ENCODE data around the gene GNAT2.

Gene GNAT2

GRCh38 chr1:109641861-109642260, 22.4 kb upstream of the GNAT2 start:
- DNase-seq, result no peak

- no peak for DNase-seq
Observed at GRCh38 chr1:109641078-109641740, 21.8 kb upstream of the GNAT2 start.

GRCh38 chr1:109640285-109640865, 21.0 kb upstream of the GNAT2 start:
- peak; percentile 53 for DNase-seq

- no peak for DNase-seq
Observed at GRCh38 chr1:109639841-109640184, 20.4 kb upstream of the GNAT2 start.

GRCh38 chr1:109639063-109639840, 19.8 kb upstream of the GNAT2 start:
- no peak for DNase-seq

- no peak for DNase-seq
Observed at GRCh38 chr1:109637446-109637845, 18.0 kb upstream of the GNAT2 start.

GRCh38 chr1:109636201-109636952, 17.0 kb upstream of the GNAT2 start:
- no peak for DNase-seq

GRCh38 chr1:109635862-109636200, 16.4 kb upstream of the GNAT2 start:
- DNase-seq, result no peak

- no peak for DNase-seq
Observed at GRCh38 chr1:109634771-109635750, 15.6 kb upstream of the GNAT2 start.

- DNase-seq, result no peak
Observed at GRCh38 chr1:109634292-109634691, 14.9 kb upstream of the GNAT2 start.

GRCh38 chr1:109632671-109633346, 13.4 kb upstream of the GNAT2 start:
- peak; percentile 94 for DNase-seq

GRCh38 chr1:109631513-109632505, 12.4 kb upstream of the GNAT2 start:
- peak; percentile 46 for DNase-seq

- no peak for DNase-seq
Observed at GRCh38 chr1:109630898-109631512, 11.6 kb upstream of the GNAT2 start.

- no peak for DNase-seq
Observed at GRCh38 chr1:109630081-109630897, 10.9 kb upstream of the GNAT2 start.

GRCh38 chr1:109629372-109630030, 10.1 kb upstream of the GNAT2 start:
- DNase-seq, result no peak

GRCh38 chr1:109628540-109629321, 9.3 kb upstream of the GNAT2 start:
- DNase-seq, result no peak

- no peak for DNase-seq
Observed at GRCh38 chr1:109627692-109628399, 8.4 kb upstream of the GNAT2 start.

Measured in COR-L47 (cell line).